Retinal pigment epithelial cell (primary cell): ENCODE data around the gene FRMD4A.

Experiments
- DNase-seq: peaks from one replicate; pipeline ENCODE4 v3.0.0-alpha.2; 2010; ENCODE audit warnings: low read depth
- H3K4me3 ChIP-seq: 2 replicates; pipeline ENCODE4 v1.5.1; 2011; ENCODE audit warnings: mild to moderate bottlenecking, low read length, control low read depth, moderate library complexity
- CTCF ChIP-seq: conservative IDR thresholded peaks from 2 replicates; pipeline ENCODE4 v1.5.1; 2011; ENCODE audit warnings: low read depth, low read length, control low read depth, inconsistent platforms

FRMD4A gene

GRCh38 chr10:14345262-14345661 is 14.5 kb upstream of the FRMD4A start:
- H3K4me3 ChIP-seq = no peak overlapping the region
- no peak for DNase-seq
- no peak for TF ChIP-seq CTCF

GRCh38 chr10:14340051-14340744 is 9.5 kb upstream of the FRMD4A start:
- no peak overlapping the region for H3K4me3 ChIP-seq
- no peak for DNase-seq
- no peak for TF ChIP-seq CTCF

GRCh38 chr10:14336736-14337135 is 6.0 kb upstream of the FRMD4A start:
- no peak for DNase-seq
- no peak overlapping the region for H3K4me3 ChIP-seq
- TF ChIP-seq CTCF = no peak

GRCh38 chr10:14334771-14335170 is 4.0 kb upstream of the FRMD4A start:
- no peak overlapping the region for H3K4me3 ChIP-seq
- no peak for DNase-seq
- no peak for TF ChIP-seq CTCF

- no peak for TF ChIP-seq CTCF
- H3K4me3 ChIP-seq = no peak overlapping the region
- DNase-seq = no peak
Measured at GRCh38 chr10:14333606-14334005, 2.9 kb upstream of the FRMD4A start.

- H3K4me3 ChIP-seq = no peak overlapping the region
- TF ChIP-seq CTCF = no peak
- DNase-seq = no peak
Measured at GRCh38 chr10:14332903-14333302, 2.2 kb upstream of the FRMD4A start.

- no peak overlapping the region for H3K4me3 ChIP-seq
- TF ChIP-seq CTCF = no peak
- DNase-seq = no peak
Measured at GRCh38 chr10:14329746-14330173, 964 bp downstream of the FRMD4A start.
